Psoas muscle (tissue), 8 donors: ENCODE measurements around the gene SLC26A8. TPM values are rescaled to one million over a fixed set of nuclear protein-coding genes. Genes with fewer than 3 reads are reported as not detected.
A peak's percentile ranks its signal among the peaks of the same experiment; 100 is the strongest.

Experiments
- ATAC-seq, 4 donors: fragments of 200-7000 bp; cut with Tn5 transposase; one replicate each; pipeline ENCODE4 v1.9.1; 2020; ENCODE audit warnings: moderate library complexity in 3 of 4, mild to moderate bottlenecking in 2 of 4
- DNase-seq, 2 donors: peaks; one replicate each; pipeline ENCODE4 v3.0.0-alpha.2; 2020
- H3K27ac ChIP-seq: fragments of 200-600 bp; one replicate; pipeline ENCODE4 v1.8.0; 2022
- H3K27me3 ChIP-seq, 3 donors: fragments of 200-600 bp in 1 of 3; one replicate each; pipeline versions ENCODE4 v1.6.1 to v1.8.0; 2013 to 2022; ENCODE audit warnings: low read length in 2 of 3, mild to moderate bottlenecking in 2 of 3, moderate library complexity in 1 of 3; ENCODE audit not compliant: insufficient read depth in 3 of 3
- H3K36me3 ChIP-seq, 2 donors: fragments of 200-600 bp in 1 of 2; one replicate each; pipeline versions ENCODE4 v1.6.1 to v1.8.0; 2013 to 2022; ENCODE audit warnings: low read depth in 1 of 2, mild to moderate bottlenecking in 1 of 2, moderate library complexity in 1 of 2; ENCODE audit not compliant: insufficient read depth in 1 of 2
- H3K4me1 ChIP-seq: fragments of 200-600 bp; one replicate; pipeline ENCODE4 v1.8.0; 2022
- H3K4me3 ChIP-seq: fragments of 200-600 bp; one replicate; pipeline ENCODE4 v1.8.0; 2022; ENCODE audit warnings: mild to moderate bottlenecking
- H3K9me3 ChIP-seq: fragments of 200-600 bp; one replicate; pipeline ENCODE4 v1.8.0; 2022
- CTCF ChIP-seq: fragments of 200-600 bp; IDR thresholded peaks from one replicate; pipeline ENCODE4 v1.8.0; 2022; ENCODE audit warnings: antibody characterized with exemption
- whole genome bisulfite sequencing, 3 donors: extraction: QIAGEN DNeasy Blood & Tissue Kit; methylation state at CpG; one replicate each; pipeline versions ENCODE4 v1.1.6 to v1.1.7; 2013; 5-methylcytosine and 5-hydroxymethylcytosine counted together
- intact Hi-C, 2 donors: fragments of 100-400 bp; cut with DNase I; formaldehyde crosslinking; loops; one replicate each; pipeline versions ENCODE4 v1.11.0 to v1.14.2; 2022
- polyA plus RNA-seq, 3 donors: library from polyadenylated mRNA; stranded (reverse); fragments of 200-250 nt; gene quantifications; one replicate each; pipeline ENCODE4 v1.2.3, GENCODE V29; 2013
- total RNA-seq, 4 donors: library from RNA; stranded (reverse); fragmentation: NEBNext Ultra II Directional in 2 of 4; extraction: Animal tissue kit (Norgen Biotek cat#: 25700) in 2 of 4; gene quantifications; one replicate each; pipeline versions ENCODE4 v1.2.1 to v1.2.4, GENCODE V29; 2021 to 2023
- donor health status: healthy with polysubstance abuse.
- donor health status: DM: no; HTN: no; CAD: no; lungs with moderate emphysema.
- donor health status: Bipolar disorder and iron deficiency.
- donor health status: healthy.
- donor health status: DM: yes; HTN: yes; CAD: no.
- donor health status: DM: no; HTN: no; CAD: no.
- donor health status: DM: no; HTN: no; CAD: no.
- donor health status: DM: yes; HTN: yes; CAD: no.

Gene SLC26A8
- total and polyA plus RNA-seq, 7 donors, result 0.04 to 0.15 TPM; not detected in 5

GRCh38 chr6:35903679-35904078 lies 120.8 kb downstream of the SLC26A8 start:
- no peak for TF ChIP-seq CTCF
- Histone ChIP-seq H3K36me3 (peaks cover 3 to 11% of the 10 kb centered on the region in 2 donors), H3K4me3 (no peak overlapping the region), H3K27ac (no peak overlapping the region), H3K4me1 (peaks cover 5% of the 10 kb centered on the region), H3K27me3 (no peaks in the 10 kb centered on the region), H3K9me3 (peaks cover 4% of the 10 kb centered on the region)
- 96 to 100% (median 98%) methylated on average over 4 of the region's 4 CpGs for WGBS, 3 donors
- intact Hi-C loops, result no loop called here
- ATAC-seq (no peak), DNase-seq (no peak)

GRCh38 chr6:35900448-35900847 lies 124.0 kb downstream of the SLC26A8 start:
- DNase-seq, result no peak
- intact Hi-C loops, result no loop called here
- peaks cover 5% of the 10 kb centered on the region for H3K4me1 ChIP-seq
- peak in 2 of 4 donors; percentile 55 to 69 for ATAC-seq
- WGBS, 3 donors, result 64 to 89% (median 83%) methylated on average over 4 of the region's 4 CpGs
- H3K27me3 ChIP-seq, result no peaks in the 10 kb centered on the region
- no peak for TF ChIP-seq CTCF
- no peaks in the 10 kb centered on the region for H3K9me3 ChIP-seq
- H3K27ac ChIP-seq, result no peak overlapping the region
- H3K4me3 ChIP-seq, result no peak overlapping the region
- H3K36me3 ChIP-seq, result peaks cover 3 to 11% of the 10 kb centered on the region in 2 donors

- H3K27ac ChIP-seq, result no peak overlapping the region
- intact Hi-C loops, result no loop called here
- ATAC-seq, result no peak
- peaks cover 0 to 3% of the 10 kb centered on the region in 2 donors for H3K36me3 ChIP-seq
- peaks cover 5% of the 10 kb centered on the region for H3K4me1 ChIP-seq
- H3K9me3 ChIP-seq, result no peaks in the 10 kb centered on the region
- no peak overlapping the region for H3K4me3 ChIP-seq
- no peak for DNase-seq
- H3K27me3 ChIP-seq, result no peaks in the 10 kb centered on the region
- WGBS, 3 donors, result 97 to 98% (median 98%) methylated on average over 2 of the region's 2 CpGs
- TF ChIP-seq CTCF, result no peak
Observed at GRCh38 chr6:35898003-35898402, 126.4 kb downstream of the SLC26A8 start.

- Histone ChIP-seq H3K27me3 (no peaks in the 10 kb centered on the region), H3K9me3 (no peaks in the 10 kb centered on the region), H3K36me3 (peaks cover 0 to 3% of the 10 kb centered on the region in 2 donors), H3K27ac (no peak overlapping the region), H3K4me1 (peaks cover 5% of the 10 kb centered on the region), H3K4me3 (no peak overlapping the region)
- TF ChIP-seq CTCF, result no peak
- ATAC-seq, result no peak
- DNase-seq, result no peak
- 96 to 99% (median 99%) methylated on average over 4 of the region's 4 CpGs for WGBS, 3 donors
- intact Hi-C loops, result no loop called here
Observed at GRCh38 chr6:35897486-35897885, 127.0 kb downstream of the SLC26A8 start.

GRCh38 chr6:35897036-35897435 lies 127.4 kb downstream of the SLC26A8 start:
- Histone ChIP-seq H3K27ac (no peak overlapping the region), H3K36me3 (peaks cover 0 to 3% of the 10 kb centered on the region in 2 donors), H3K9me3 (no peaks in the 10 kb centered on the region), H3K27me3 (no peaks in the 10 kb centered on the region), H3K4me3 (no peak overlapping the region), H3K4me1 (peaks cover 5% of the 10 kb centered on the region)
- intact Hi-C loops, result no loop called here
- TF ChIP-seq CTCF, result no peak
- no peak for ATAC-seq
- 97 to 98% (median 97%) methylated on average over 3 of the region's 3 CpGs for WGBS, 3 donors
- no peak for DNase-seq
